HepG2 (cell line): Measurements from ENCODE around the gene STAP2. TPM values are rescaled to one million over a fixed set of nuclear protein-coding genes. Genes with fewer than 3 reads are reported as not detected.

ENCODE experiments used
- ATAC-seq: fragments of 200-7000 bp; cut with Tn5 transposase; 3 replicates; pipeline ENCODE4 v1.9.1; 2020; ENCODE audit warnings: mild to moderate bottlenecking, moderate library complexity
- BruUV-seq: library from RNA; stranded (reverse); fragments of 400-500 nt; replicated peaks from 2 replicates; lab custom pipeline; 2021; lab: Mats Ljungman, UMichigan
- CTCF ChIA-PET: fragments of 300-600 bp; formaldehyde crosslinking; extraction: SDS; loops from one replicate; lab custom pipeline; 2021; ENCODE audit warnings: low total read pairs, inconsistent platforms, low intra/inter-chr PET ratio; lab: Yijun Ruan, JAX
- POLR2A ChIA-PET: fragments of 350-600 bp; sonication (Branson Sonifier 250); formaldehyde crosslinking; loops from one replicate; lab custom pipeline; 2020; ENCODE audit warnings: antibody characterized with exemption, inconsistent platforms; lab: Yijun Ruan, JAX
- DNase-seq: peaks from one replicate; pipeline ENCODE4 v3.0.0-alpha.2; 2015; ENCODE audit warnings: low spot score
- FAIRE-seq: peaks from 3 replicates; lab custom pipeline; 2011; peaks lifted over from hg19 to GRCh38; lab: Jason Lieb, UNC
- H2AFZ ChIP-seq: one replicate; pipeline ENCODE4 v1.6.1; 2011; ENCODE audit warnings: low read length, inconsistent platforms
- H3K27ac ChIP-seq: fragments of 300-600 bp; 3 replicates; pipeline ENCODE4 v1.8.0; 2011; ENCODE audit warnings: mixed run types, mild to moderate bottlenecking, mixed read lengths, low read length, inconsistent platforms; ENCODE audit not compliant: insufficient read depth; ENCODE audit errors: extremely low read length
- H3K27me3 ChIP-seq, 2 experiments: fragments of 200-600 bp in 1 of 2; 2 replicates in 1 of 2; 3 replicates in 1 of 2; pipeline versions ENCODE4 v1.6.0 to v1.8.0; 2011; ENCODE audit warnings: low read length in 2 of 2, mild to moderate bottlenecking in 2 of 2, moderate library complexity in 2 of 2, inconsistent platforms in 1 of 2; ENCODE audit not compliant: insufficient read depth in 2 of 2, control insufficient read depth in 1 of 2
- H3K36me3 ChIP-seq, 2 experiments: fragments of 200-600 bp in 1 of 2; replicated peaks in 1 of 2; 2 replicates in 1 of 2; 3 replicates in 1 of 2; pipeline versions ENCODE4 v1.5.1 to v1.8.0; 2011; ENCODE audit warnings: low read length in 2 of 2, inconsistent platforms in 1 of 2; ENCODE audit not compliant: insufficient read depth in 2 of 2, control insufficient read depth in 1 of 2
- H3K4me1 ChIP-seq: 2 replicates; pipeline ENCODE4 v1.5.1; 2012; ENCODE audit warnings: low read length, inconsistent platforms; ENCODE audit not compliant: insufficient read depth
- H3K4me2 ChIP-seq: 2 replicates; pipeline ENCODE4 v1.6.0; 2011; ENCODE audit warnings: low read depth, low read length, inconsistent platforms
- H3K4me3 ChIP-seq, 3 experiments: fragments of 200-600 bp in 1 of 3; sonication (generic), shearing (Covaris generic) in 1 of 3; replicated peaks in 1 of 3; 2 replicates each; pipeline ENCODE4 v1.5.1; 2011 to 2016; ENCODE audit warnings: low read length in 3 of 3, inconsistent platforms in 2 of 3, low read depth in 2 of 3, mild to moderate bottlenecking in 2 of 3, control low read depth in 1 of 3, mixed read lengths in 1 of 3; ENCODE audit not compliant: insufficient read depth in 1 of 3
- H3K79me2 ChIP-seq: one replicate; pipeline ENCODE4 v1.6.1; 2011; ENCODE audit warnings: low read length, inconsistent platforms; ENCODE audit not compliant: insufficient read depth
- H3K9ac ChIP-seq: 2 replicates; pipeline ENCODE4 v1.6.0; 2011; ENCODE audit warnings: mild to moderate bottlenecking, low read depth, low read length, inconsistent platforms; ENCODE audit not compliant: insufficient read depth
- H3K9me3 ChIP-seq: 2 replicates; pipeline ENCODE4 v1.5.1; 2012; ENCODE audit warnings: mild to moderate bottlenecking, low read length
- H4K20me1 ChIP-seq: 2 replicates; pipeline ENCODE4 v1.6.0; 2011; ENCODE audit warnings: inconsistent platforms, mild to moderate bottlenecking, low read length, moderate library complexity; ENCODE audit not compliant: insufficient read depth
- AGO1 ChIP-seq: fragments of 200-400 bp; formaldehyde crosslinking; IDR thresholded peaks from 2 replicates; pipeline ENCODE4 v1.6.1; 2017; ENCODE audit warnings: mild to moderate bottlenecking, low read depth, low read length, moderate library complexity; ENCODE audit not compliant: poor library complexity, severe bottlenecking
- AGO2 ChIP-seq: fragments of 200-400 bp; formaldehyde crosslinking; optimal IDR thresholded peaks from 2 replicates; pipeline ENCODE3; 2017; ENCODE audit warnings: mild to moderate bottlenecking, low read depth, low read length, moderate library complexity
- ISX ChIP-seq: sonication (generic); formaldehyde crosslinking; conservative IDR thresholded peaks from 2 replicates; pipeline ENCODE4 v1.5.0; 2020; ENCODE audit warnings: missing genetic modification reagents
- LCORL ChIP-seq, 2 experiments: fragments of 450-650 bp in 1 of 2; sonication (generic) in 1 of 2; formaldehyde crosslinking in 1 of 2; IDR thresholded peaks; 2 replicates each; pipeline versions ENCODE4 v1.5.0 to v1.6.1; 2017 to 2020; ENCODE audit warnings: antibody characterized with exemption in 1 of 2, missing genetic modification reagents in 1 of 2
- MYC ChIP-seq: sonication (generic); formaldehyde crosslinking; IDR thresholded peaks from 2 replicates; pipeline ENCODE4 v1.9.0; 2021; ENCODE audit warnings: missing genetic modification reagents, borderline replicate concordance
- POLR2G ChIP-seq: fragments of 200-400 bp; formaldehyde crosslinking; IDR thresholded peaks from 2 replicates; pipeline ENCODE4 v1.6.1; 2018; ENCODE audit warnings: mild to moderate bottlenecking, low read depth, low read length, moderate library complexity
- RBM22 ChIP-seq: fragments of 200-400 bp; formaldehyde crosslinking; optimal IDR thresholded peaks from 2 replicates; pipeline ENCODE3; 2017; ENCODE audit warnings: mild to moderate bottlenecking, low read length, moderate library complexity
- SALL1 ChIP-seq: sonication (generic); formaldehyde crosslinking; IDR thresholded peaks from 2 replicates; pipeline ENCODE4 v1.8.0; 2022; ENCODE audit warnings: mild to moderate bottlenecking, missing genetic modification reagents
- STAG1 ChIP-seq: sonication (generic); formaldehyde crosslinking; IDR thresholded peaks from 2 replicates; pipeline ENCODE4 v1.4.0; 2020; ENCODE audit warnings: missing genetic modification reagents
- ZBTB38 ChIP-seq: sonication (generic); formaldehyde crosslinking; IDR thresholded peaks from 2 replicates; pipeline ENCODE4 v1.5.1; 2020; ENCODE audit warnings: mild to moderate bottlenecking, missing genetic modification reagents
- ZNF232 ChIP-seq: sonication (generic); formaldehyde crosslinking; IDR thresholded peaks from 2 replicates; pipeline ENCODE4 v1.4.0; 2020; ENCODE audit warnings: missing genetic modification reagents, borderline replicate concordance
- ZNF841 ChIP-seq: sonication (generic); formaldehyde crosslinking; IDR thresholded peaks from 2 replicates; pipeline ENCODE4 v1.8.1; 2023; ENCODE audit warnings: missing genetic modification reagents, borderline replicate concordance
- WGBS: methylation state at CpG from one replicate; pipeline ENCODE4 v1.1.6; 2017; ENCODE audit warnings: low lambda C conversion rate; 5-methylcytosine and 5-hydroxymethylcytosine counted together
- in situ Hi-C: cut with HindIII; loops from 2 replicates; pipeline ENCODE4 v1.10.0; 2017; ENCODE audit warnings: low pct_unique_long_range_greater_than_20kb; ENCODE audit not compliant: extremely low pct_ligation_motif_present
- intact Hi-C: fragments of 100-400 bp; cut with micrococcal nuclease; formaldehyde crosslinking; loops from one replicate; pipeline ENCODE4 v1.10.0; 2022; ENCODE audit not compliant: unreplicated experiment
- polyA plus RNA-seq, 8 experiments: library from polyadenylated mRNA; depleted of rRNA in 3 of 8; stranded (reverse) in 7 of 8; unstranded in 1 of 8; fragments of >200 nt; fragmentation: Illumina TruSeq in 4 of 8; extraction: Trizol in 4 of 8; gene quantifications; 2 replicates each; pipeline versions ENCODE4 v1.2.1 to v1.2.3, GENCODE V29; 2011 to 2016; ENCODE audit warnings: low read depth in 4 of 8, missing spikeins in 1 of 8, mixed read lengths in 1 of 8; ENCODE audit not compliant: insufficient read depth in 1 of 8
- total RNA-seq, 5 experiments: library from RNA; depleted of rRNA; stranded (reverse); fragments of >200 nt; fragmentation: Illumina TruSeq; extraction: Trizol; gene quantifications; 2 replicates each; pipeline ENCODE4 v1.2.3, GENCODE V29; 2016; ENCODE audit warnings: low read depth in 1 of 5
- TF ChIP-seq, protein P1 (sequence below): IDR thresholded peaks from 2 replicates; pipeline ENCODE4 v1.6.1; 2012; ENCODE audit warnings: inconsistent platforms
- TF ChIP-seq, protein P2 (sequence below): fragments of 450-650 bp; IDR thresholded peaks from 2 replicates; pipeline ENCODE4 v1.6.1; 2016
- TF ChIP-seq, protein P3 (sequence below): sonication (generic); formaldehyde crosslinking; IDR thresholded peaks from 2 replicates; pipeline ENCODE4 v1.4.0; 2020; ENCODE audit warnings: missing genetic modification reagents, borderline replicate concordance
- TF ChIP-seq, protein P4 (sequence below): sonication (generic); formaldehyde crosslinking; IDR thresholded peaks from 2 replicates; pipeline ENCODE4 v1.5.0; 2020; ENCODE audit warnings: mild to moderate bottlenecking, missing genetic modification reagents, moderate library complexity

Gene STAP2
- total and polyA plus RNA-seq, 2 of the 13 experiments (the other 11 are each of a cell fraction or from before 2014, with no cell fraction given): 39.0 to 43.7 TPM

DNA sequence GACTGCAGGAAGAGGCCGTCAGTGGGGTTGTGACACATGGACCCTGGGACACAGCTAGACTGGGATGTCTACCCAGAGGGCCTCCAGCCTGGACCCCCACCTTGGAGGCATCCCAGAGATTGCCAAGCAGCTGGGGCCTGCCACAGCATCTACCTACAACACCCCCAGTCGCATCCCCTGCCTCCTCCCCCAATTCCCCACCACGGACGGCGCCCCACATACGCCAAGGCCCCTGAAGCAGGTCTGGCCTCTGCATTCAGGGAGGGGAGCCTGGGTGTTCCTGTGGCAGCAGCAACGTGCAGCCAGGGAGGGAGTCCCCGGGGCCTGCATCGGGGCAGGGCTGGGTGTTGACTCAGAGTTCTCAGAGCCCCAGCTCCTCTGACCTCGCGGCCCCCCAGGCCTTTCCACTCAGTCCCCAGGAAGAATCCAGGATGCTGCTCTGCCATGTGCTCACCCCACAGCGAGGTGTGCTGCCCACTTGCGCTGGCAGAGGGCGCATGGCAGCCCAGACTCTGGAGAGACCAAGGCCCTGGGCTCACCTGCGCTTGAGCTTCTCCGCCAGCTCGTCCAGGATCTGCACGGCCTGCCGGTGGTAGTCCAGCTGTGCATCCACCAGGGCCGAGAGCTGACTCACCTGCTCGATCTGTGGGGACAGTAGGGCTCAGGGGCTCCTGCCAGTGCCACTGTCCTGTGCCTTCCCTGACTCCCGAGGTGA lies 24.4 kb upstream of the STAP2 start:
- ATAC-seq: peak; percentile 9
- Histone ChIP-seq H3K79me2 (peaks cover 2% of the 10 kb centered on the region), H3K27ac (no peak overlapping the region), H3K9me3 (no peaks in the 10 kb centered on the region), H4K20me1 (no peaks in the 10 kb centered on the region), H3K4me1 (no peaks in the 10 kb centered on the region), H2AFZ (no peak overlapping the region), H3K36me3 (peaks cover 30 to 69% of the 10 kb centered on the region in 2 experiments; a peak in 4 of 5 replicates), H3K4me2 (no peak overlapping the region), H3K27me3 (no peaks in the 10 kb centered on the region), H3K9ac (no peak overlapping the region), H3K4me3 (no peak overlapping the region)
- intact Hi-C loops: no loop called here
- FAIRE-seq: no peak
- no TSS peak for BruUV-seq
- no peak for DNase-seq
- POLR2A ChIA-PET: interaction anchor here (1.4 to 2.7 kb wide), 3 partner anchors 12 to 31 kb away, joined by 5 to 11 read pairs (median 10); partner anchors contain the start of gene MPND
- CTCF ChIA-PET: interaction anchor here (0.7 kb wide), 1 partner anchor 37 kb away, joined by 3 read pairs; no protein-coding TSS in a partner anchor
- WGBS: 93% methylated on average over 3 of the region's 22 CpGs
- in situ Hi-C loops: no loop called here
- no peak for TF ChIP-seq LCORL (IDR thresholded peaks at IDR 0.05)
- TF ChIP-seq LCORL (CRISPR knock-in tag; IDR thresholded peaks at IDR 0.05): no peak
- peak; percentile 42; the same call in 1 of the 2 replicates for TF ChIP-seq ZBTB38 (CRISPR knock-in tag)
- 0 out of 2 replicates have a peak, but pooled peaks have one; percentile 12 for TF ChIP-seq ZNF841 (CRISPR knock-in tag)
- TF ChIP-seq ZNF232 (CRISPR knock-in tag): no peak
- TF ChIP-seq, protein P1, sequence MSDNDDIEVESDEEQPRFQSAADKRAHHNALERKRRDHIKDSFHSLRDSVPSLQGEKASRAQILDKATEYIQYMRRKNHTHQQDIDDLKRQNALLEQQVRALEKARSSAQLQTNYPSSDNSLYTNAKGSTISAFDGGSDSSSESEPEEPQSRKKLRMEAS: peak; percentile 20; the same call in 1 of the 2 replicates
- TF ChIP-seq POLR2G: peak; percentile 6; the same call in 1 of the 2 replicates
- TF ChIP-seq MYC (CRISPR knock-in tag): peak; percentile 35; the same call in 1 of the 2 replicates
- TF ChIP-seq RBM22: peak; percentile 12
- TF ChIP-seq, protein P2, sequence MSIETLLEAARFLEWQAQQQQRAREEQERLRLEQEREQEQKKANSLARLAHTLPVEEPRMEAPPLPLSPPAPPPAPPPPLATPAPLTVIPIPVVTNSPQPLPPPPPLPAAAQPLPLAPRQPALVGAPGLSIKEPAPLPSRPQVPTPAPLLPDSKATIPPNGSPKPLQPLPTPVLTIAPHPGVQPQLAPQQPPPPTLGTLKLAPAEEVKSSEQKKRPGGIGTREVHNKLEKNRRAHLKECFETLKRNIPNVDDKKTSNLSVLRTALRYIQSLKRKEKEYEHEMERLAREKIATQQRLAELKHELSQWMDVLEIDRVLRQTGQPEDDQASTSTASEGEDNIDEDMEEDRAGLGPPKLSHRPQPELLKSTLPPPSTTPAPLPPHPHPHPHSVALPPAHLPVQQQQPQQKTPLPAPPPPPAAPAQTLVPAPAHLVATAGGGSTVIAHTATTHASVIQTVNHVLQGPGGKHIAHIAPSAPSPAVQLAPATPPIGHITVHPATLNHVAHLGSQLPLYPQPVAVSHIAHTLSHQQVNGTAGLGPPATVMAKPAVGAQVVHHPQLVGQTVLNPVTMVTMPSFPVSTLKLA: peak; percentile 76
- TF ChIP-seq, protein P3, sequence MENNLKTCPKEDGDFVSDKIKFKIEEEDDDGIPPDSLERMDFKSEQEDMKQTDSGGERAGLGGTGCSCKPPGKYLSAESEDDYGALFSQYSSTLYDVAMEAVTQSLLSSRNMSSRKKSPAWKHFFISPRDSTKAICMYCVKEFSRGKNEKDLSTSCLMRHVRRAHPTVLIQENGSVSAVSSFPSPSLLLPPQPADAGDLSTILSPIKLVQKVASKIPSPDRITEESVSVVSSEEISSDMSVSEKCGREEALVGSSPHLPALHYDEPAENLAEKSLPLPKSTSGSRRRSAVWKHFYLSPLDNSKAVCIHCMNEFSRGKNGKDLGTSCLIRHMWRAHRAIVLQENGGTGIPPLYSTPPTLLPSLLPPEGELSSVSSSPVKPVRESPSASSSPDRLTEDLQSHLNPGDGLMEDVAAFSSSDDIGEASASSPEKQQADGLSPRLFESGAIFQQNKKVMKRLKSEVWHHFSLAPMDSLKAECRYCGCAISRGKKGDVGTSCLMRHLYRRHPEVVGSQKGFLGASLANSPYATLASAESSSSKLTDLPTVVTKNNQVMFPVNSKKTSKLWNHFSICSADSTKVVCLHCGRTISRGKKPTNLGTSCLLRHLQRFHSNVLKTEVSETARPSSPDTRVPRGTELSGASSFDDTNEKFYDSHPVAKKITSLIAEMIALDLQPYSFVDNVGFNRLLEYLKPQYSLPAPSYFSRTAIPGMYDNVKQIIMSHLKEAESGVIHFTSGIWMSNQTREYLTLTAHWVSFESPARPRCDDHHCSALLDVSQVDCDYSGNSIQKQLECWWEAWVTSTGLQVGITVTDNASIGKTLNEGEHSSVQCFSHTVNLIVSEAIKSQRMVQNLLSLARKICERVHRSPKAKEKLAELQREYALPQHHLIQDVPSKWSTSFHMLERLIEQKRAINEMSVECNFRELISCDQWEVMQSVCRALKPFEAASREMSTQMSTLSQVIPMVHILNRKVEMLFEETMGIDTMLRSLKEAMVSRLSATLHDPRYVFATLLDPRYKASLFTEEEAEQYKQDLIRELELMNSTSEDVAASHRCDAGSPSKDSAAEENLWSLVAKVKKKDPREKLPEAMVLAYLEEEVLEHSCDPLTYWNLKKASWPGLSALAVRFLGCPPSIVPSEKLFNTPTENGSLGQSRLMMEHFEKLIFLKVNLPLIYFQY: no peak
- peak; percentile 70 for TF ChIP-seq AGO2
- peak; percentile 44 for TF ChIP-seq STAG1 (CRISPR knock-in tag)
- 0 out of 2 replicates have a peak, but pooled peaks have one; percentile 5 for TF ChIP-seq SALL1 (CRISPR knock-in tag)
- peak; percentile 76 for TF ChIP-seq AGO1
- TF ChIP-seq, protein P4, sequence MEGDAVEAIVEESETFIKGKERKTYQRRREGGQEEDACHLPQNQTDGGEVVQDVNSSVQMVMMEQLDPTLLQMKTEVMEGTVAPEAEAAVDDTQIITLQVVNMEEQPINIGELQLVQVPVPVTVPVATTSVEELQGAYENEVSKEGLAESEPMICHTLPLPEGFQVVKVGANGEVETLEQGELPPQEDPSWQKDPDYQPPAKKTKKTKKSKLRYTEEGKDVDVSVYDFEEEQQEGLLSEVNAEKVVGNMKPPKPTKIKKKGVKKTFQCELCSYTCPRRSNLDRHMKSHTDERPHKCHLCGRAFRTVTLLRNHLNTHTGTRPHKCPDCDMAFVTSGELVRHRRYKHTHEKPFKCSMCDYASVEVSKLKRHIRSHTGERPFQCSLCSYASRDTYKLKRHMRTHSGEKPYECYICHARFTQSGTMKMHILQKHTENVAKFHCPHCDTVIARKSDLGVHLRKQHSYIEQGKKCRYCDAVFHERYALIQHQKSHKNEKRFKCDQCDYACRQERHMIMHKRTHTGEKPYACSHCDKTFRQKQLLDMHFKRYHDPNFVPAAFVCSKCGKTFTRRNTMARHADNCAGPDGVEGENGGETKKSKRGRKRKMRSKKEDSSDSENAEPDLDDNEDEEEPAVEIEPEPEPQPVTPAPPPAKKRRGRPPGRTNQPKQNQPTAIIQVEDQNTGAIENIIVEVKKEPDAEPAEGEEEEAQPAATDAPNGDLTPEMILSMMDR: peak; percentile 56
- no peak for TF ChIP-seq ISX (CRISPR knock-in tag)
